ENCODE measurements around the gene C2orf74.

The C2orf74 gene

DNA sequence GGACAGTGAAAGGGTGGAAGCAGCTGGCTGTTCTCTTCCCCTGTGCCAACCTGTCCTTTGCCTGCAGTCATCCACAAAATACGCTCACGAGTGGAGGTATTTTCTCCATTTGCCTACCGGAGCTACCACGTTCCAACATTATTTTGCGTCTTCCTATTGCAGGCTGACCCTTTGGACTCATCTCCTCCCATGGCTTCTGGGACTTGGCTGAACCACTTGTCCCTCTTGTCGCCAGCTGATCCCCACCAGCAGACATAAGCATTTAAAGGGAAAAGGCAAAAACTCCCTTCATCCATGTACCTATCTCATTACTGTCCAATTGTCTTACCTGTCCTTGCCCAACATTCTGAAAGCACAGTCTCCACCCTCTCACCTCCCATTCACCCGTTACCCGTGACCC, 13.0 kb downstream of the C2orf74 start:
- no peak overlapping the region for H3K9ac ChIP-seq (ENCODE audit: low read length)
- peaks cover 19% of the 10 kb centered on the region for H3K27me3 ChIP-seq (ENCODE audit: control insufficient read depth, insufficient read depth, low read length)
- no peak overlapping the region for H3K27ac ChIP-seq (ENCODE audit: low read length)
- H3K4me1 ChIP-seq (ENCODE audit: control insufficient read depth, low read depth, low read length) = peaks cover 12% of the 10 kb centered on the region
- no peak overlapping the region for H3K4me3 ChIP-seq (ENCODE audit: low read length)
- no peaks in the 10 kb centered on the region for H3K9me3 ChIP-seq (ENCODE audit: control insufficient read depth, low read depth, low read length)
- no peaks in the 10 kb centered on the region for H3K36me3 ChIP-seq (ENCODE audit: control insufficient read depth, low read depth, low read length)

GRCh38 chr2:61176755-61177726, 15.1 kb downstream of the C2orf74 start:
- Histone ChIP-seq H3K27me3 (ENCODE audit: control insufficient read depth, insufficient read depth, low read length) (peaks cover 19% of the 10 kb centered on the region), H3K27ac (ENCODE audit: low read length) (peak overlapping the region; percentile 44), H3K4me3 (ENCODE audit: low read length) (peak overlapping the region; percentile 82), H3K36me3 (ENCODE audit: control insufficient read depth, low read depth, low read length) (peaks cover 16% of the 10 kb centered on the region), H3K9ac (ENCODE audit: low read length) (peak overlapping the region; percentile 87), H3K9me3 (ENCODE audit: control insufficient read depth, low read depth, low read length) (no peaks in the 10 kb centered on the region), H3K4me1 (ENCODE audit: control insufficient read depth, low read depth, low read length) (peaks cover 12% of the 10 kb centered on the region)

DNA sequence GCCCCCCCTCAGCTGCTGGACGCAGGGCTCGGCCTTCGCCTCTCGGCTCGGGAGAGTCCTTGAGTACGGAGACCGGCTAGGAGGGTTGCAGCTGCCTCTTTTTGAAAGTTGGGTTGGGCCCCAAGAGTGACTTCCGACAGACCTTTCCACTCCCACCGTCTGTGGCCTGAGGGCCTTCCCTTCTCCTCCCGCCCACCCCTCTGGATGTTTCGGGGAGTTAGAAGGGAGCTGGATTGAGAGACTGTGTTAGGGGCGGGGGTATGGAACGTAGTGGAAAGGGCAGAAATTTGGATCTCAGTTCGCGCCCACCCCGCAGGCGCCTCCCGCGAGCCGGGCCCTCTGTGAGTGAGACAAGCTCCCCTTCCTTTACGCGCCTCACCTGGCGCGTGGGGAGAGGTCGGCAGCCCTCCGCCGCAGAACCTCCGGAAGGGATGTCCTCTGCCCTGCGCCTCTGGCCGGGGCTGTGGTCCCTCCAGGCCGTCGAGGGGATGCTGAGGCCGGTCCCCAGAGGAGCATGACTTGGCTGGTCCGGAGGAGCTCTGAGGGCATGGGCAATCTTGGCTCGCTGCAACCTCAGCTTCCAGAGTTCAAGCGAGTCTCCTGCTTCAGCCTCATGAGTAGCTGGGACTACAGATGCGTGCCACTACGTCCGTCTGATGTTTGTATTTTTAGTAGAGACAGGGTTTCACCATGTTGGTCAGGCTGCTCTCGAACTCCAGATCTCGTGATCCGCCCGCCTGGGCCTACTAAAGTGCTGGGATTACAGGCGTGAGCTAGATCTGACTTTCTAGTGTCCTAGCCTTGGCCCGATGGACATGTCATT, 15.9 kb downstream of the C2orf74 start:
- peak overlapping the region; percentile 44 for H3K27ac ChIP-seq (ENCODE audit: low read length)
- H3K4me1 ChIP-seq (ENCODE audit: control insufficient read depth, low read depth, low read length) = peaks cover 12% of the 10 kb centered on the region
- peak overlapping the region; percentile 87 for H3K9ac ChIP-seq (ENCODE audit: low read length)
- H3K36me3 ChIP-seq (ENCODE audit: control insufficient read depth, low read depth, low read length) = peaks cover 22% of the 10 kb centered on the region
- H3K4me3 ChIP-seq (ENCODE audit: low read length) = peak overlapping the region; percentile 74
- no peaks in the 10 kb centered on the region for H3K9me3 ChIP-seq (ENCODE audit: control insufficient read depth, low read depth, low read length)
- peaks cover 19% of the 10 kb centered on the region for H3K27me3 ChIP-seq (ENCODE audit: control insufficient read depth, insufficient read depth, low read length)

- H3K4me3 ChIP-seq (ENCODE audit: low read length) = peak overlapping the region; percentile 74
Observed at GRCh38 chr2:61178603-61179545, 16.9 kb downstream of the C2orf74 start.

GRCh38 chr2:61179701-61180639, 18.0 kb downstream of the C2orf74 start:
- peaks cover 41% of the 10 kb centered on the region for H3K36me3 ChIP-seq (ENCODE audit: control insufficient read depth, low read depth, low read length)
- H3K27ac ChIP-seq (ENCODE audit: low read length) = no peak overlapping the region
- H3K4me3 ChIP-seq (ENCODE audit: low read length) = no peak overlapping the region

More at GRCh38 chr2:61178603-61179545, 16.9 kb downstream of the C2orf74 start:
- Histone ChIP-seq H3K4me1 (ENCODE audit: control insufficient read depth, low read depth, low read length) (peaks cover 12% of the 10 kb centered on the region), H3K27ac (ENCODE audit: low read length) (no peak overlapping the region), H3K9me3 (ENCODE audit: control insufficient read depth, low read depth, low read length) (no peaks in the 10 kb centered on the region), H3K27me3 (ENCODE audit: control insufficient read depth, insufficient read depth, low read length) (peaks cover 19% of the 10 kb centered on the region), H3K9ac (ENCODE audit: low read length) (peak overlapping the region; percentile 87), H3K36me3 (ENCODE audit: control insufficient read depth, low read depth, low read length) (peaks cover 32% of the 10 kb centered on the region)

DNA sequence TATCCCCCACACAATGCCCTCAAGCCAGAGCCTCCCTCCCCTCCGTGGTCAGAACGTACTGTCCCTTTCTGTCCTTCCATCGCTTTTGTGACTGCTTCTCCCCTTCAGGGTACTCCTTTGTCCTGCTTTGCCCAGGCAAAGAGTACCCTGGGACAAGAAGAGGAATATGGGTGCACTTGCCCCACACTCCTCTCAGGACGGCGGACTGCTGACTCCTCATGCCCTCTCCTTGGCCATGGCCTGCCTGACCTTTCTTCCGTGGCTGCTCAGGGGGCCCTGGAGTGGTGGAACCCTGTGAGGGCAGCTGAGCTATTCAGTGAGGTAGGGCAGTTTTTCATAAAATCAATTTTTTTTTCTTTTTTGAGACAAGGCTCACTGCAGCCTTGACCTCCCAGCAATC, 18.7 kb downstream of the C2orf74 start:
- peaks cover 11% of the 10 kb centered on the region for H3K27me3 ChIP-seq (ENCODE audit: control insufficient read depth, insufficient read depth, low read length)
- H3K27ac ChIP-seq (ENCODE audit: low read length) = no peak overlapping the region
- H3K36me3 ChIP-seq (ENCODE audit: control insufficient read depth, low read depth, low read length) = peaks cover 47% of the 10 kb centered on the region
- H3K9me3 ChIP-seq (ENCODE audit: control insufficient read depth, low read depth, low read length) = no peaks in the 10 kb centered on the region
- H3K4me1 ChIP-seq (ENCODE audit: control insufficient read depth, low read depth, low read length) = peaks cover 16% of the 10 kb centered on the region
- no peak overlapping the region for H3K9ac ChIP-seq (ENCODE audit: low read length)
- H3K4me3 ChIP-seq (ENCODE audit: low read length) = no peak overlapping the region

More at GRCh38 chr2:61179701-61180639, 18.0 kb downstream of the C2orf74 start:
- H3K9me3 ChIP-seq (ENCODE audit: control insufficient read depth, low read depth, low read length) = no peaks in the 10 kb centered on the region
- H3K4me1 ChIP-seq (ENCODE audit: control insufficient read depth, low read depth, low read length) = peaks cover 12% of the 10 kb centered on the region
- peaks cover 18% of the 10 kb centered on the region for H3K27me3 ChIP-seq (ENCODE audit: control insufficient read depth, insufficient read depth, low read length)
- H3K9ac ChIP-seq (ENCODE audit: low read length) = no peak overlapping the region

DNA sequence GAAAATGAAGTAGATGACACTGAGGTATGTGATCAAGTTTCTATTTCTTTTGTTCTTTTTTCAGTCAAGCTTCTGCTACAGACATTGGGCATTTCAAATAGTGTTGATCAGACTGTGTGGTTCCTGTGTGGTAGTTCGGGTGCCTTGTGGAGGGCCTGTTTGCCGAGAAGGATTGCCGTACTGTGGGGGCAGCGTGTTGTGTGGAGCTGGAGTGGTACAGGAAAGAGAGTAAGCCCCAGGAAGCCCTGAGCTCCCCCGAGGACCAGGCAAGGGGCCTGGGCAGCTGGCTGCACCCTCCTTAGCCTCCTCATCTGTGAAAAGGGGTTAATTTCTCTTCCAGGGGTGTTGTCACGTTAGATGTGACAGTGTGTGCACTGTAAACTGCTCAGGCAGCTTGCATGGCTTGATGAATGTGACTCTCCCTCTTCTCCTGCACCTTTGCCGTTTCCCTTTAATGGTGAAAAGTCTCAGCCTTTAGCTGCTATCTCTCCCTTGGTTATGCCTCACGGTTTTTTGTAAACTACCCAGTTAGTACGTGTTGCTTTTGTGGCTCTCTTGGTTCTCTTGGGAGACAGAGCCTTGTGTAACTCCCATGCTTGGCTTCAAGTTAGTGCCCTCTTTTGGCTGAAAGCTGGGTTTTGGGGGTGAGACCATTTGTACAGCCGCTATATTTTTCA, 19.5 kb downstream of the C2orf74 start:
- Histone ChIP-seq H3K36me3 (ENCODE audit: control insufficient read depth, low read depth, low read length) (peaks cover 54% of the 10 kb centered on the region), H3K27ac (ENCODE audit: low read length) (no peak overlapping the region), H3K9ac (ENCODE audit: low read length) (no peak overlapping the region), H3K27me3 (ENCODE audit: control insufficient read depth, insufficient read depth, low read length) (peaks cover 2% of the 10 kb centered on the region), H3K4me1 (ENCODE audit: control insufficient read depth, low read depth, low read length) (peaks cover 13% of the 10 kb centered on the region), H3K9me3 (ENCODE audit: control insufficient read depth, low read depth, low read length) (no peaks in the 10 kb centered on the region), H3K4me3 (ENCODE audit: low read length) (no peak overlapping the region)

GRCh38 chr2:61182059-61182383, 20.0 kb downstream of the C2orf74 start:
- Histone ChIP-seq H3K27me3 (ENCODE audit: control insufficient read depth, insufficient read depth, low read length) (no peaks in the 10 kb centered on the region), H3K9ac (ENCODE audit: low read length) (no peak overlapping the region), H3K4me1 (ENCODE audit: control insufficient read depth, low read depth, low read length) (peaks cover 11% of the 10 kb centered on the region), H3K36me3 (ENCODE audit: control insufficient read depth, low read depth, low read length) (peaks cover 59% of the 10 kb centered on the region), H3K9me3 (ENCODE audit: control insufficient read depth, low read depth, low read length) (no peaks in the 10 kb centered on the region), H3K27ac (ENCODE audit: low read length) (no peak overlapping the region), H3K4me3 (ENCODE audit: low read length) (no peak overlapping the region)

GRCh38 chr2:61183795-61184194, 21.8 kb downstream of the C2orf74 start:
- Histone ChIP-seq H3K36me3 (ENCODE audit: control insufficient read depth, low read depth, low read length) (peaks cover 77% of the 10 kb centered on the region), H3K9me3 (ENCODE audit: control insufficient read depth, low read depth, low read length) (no peaks in the 10 kb centered on the region), H3K4me3 (ENCODE audit: low read length) (no peak overlapping the region), H3K4me1 (ENCODE audit: control insufficient read depth, low read depth, low read length) (peaks cover 5% of the 10 kb centered on the region), H3K27ac (ENCODE audit: low read length) (no peak overlapping the region), H3K27me3 (ENCODE audit: control insufficient read depth, insufficient read depth, low read length) (no peaks in the 10 kb centered on the region), H3K9ac (ENCODE audit: low read length) (no peak overlapping the region)

DNA sequence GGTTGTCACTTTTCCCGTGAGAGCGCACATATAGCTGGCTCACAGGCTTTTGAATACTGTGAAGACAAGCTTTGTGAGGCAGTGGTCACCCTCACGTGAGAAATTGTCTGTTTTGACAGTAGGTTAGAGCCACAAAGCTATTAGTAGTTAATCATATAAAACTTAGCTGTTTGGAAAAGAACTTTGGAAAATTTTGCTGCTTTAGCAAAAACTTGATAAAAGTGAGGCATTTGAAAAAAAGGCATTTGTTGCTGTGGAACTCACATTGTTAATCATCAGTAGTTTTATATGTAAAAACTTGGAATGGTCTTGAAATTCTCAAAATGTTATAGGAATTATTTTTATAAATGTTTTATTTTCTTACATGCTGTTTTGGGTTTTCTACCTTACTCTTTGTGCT, 22.3 kb downstream of the C2orf74 start:
- no peak overlapping the region for H3K4me3 ChIP-seq (ENCODE audit: low read length)
- H3K36me3 ChIP-seq (ENCODE audit: control insufficient read depth, low read depth, low read length) = peaks cover 80% of the 10 kb centered on the region
- no peaks in the 10 kb centered on the region for H3K9me3 ChIP-seq (ENCODE audit: control insufficient read depth, low read depth, low read length)
- no peaks in the 10 kb centered on the region for H3K27me3 ChIP-seq (ENCODE audit: control insufficient read depth, insufficient read depth, low read length)
- H3K9ac ChIP-seq (ENCODE audit: low read length) = no peak overlapping the region
- no peak overlapping the region for H3K27ac ChIP-seq (ENCODE audit: low read length)
- peaks cover 5% of the 10 kb centered on the region for H3K4me1 ChIP-seq (ENCODE audit: control insufficient read depth, low read depth, low read length)

Data from iPS-18a (cell line).